HepG2 (cell line): ENCODE measurements around the gene ROM1. TPM values are rescaled to one million over a fixed set of nuclear protein-coding genes. Genes with fewer than 3 reads are reported as not detected.

ENCODE experiments used
- EZH2 ChIP-seq: conservative IDR thresholded peaks from 2 replicates; pipeline ENCODE4 v1.6.1; 2012; ENCODE audit warnings: mild to moderate bottlenecking, low read depth, low read length, moderate library complexity
- HNRNPL ChIP-seq: fragments of 200-400 bp; formaldehyde crosslinking; IDR thresholded peaks from 2 replicates; pipeline ENCODE4 v1.6.1; 2017; ENCODE audit warnings: mild to moderate bottlenecking, low read depth, low read length
- MBD4 ChIP-seq: IDR thresholded peaks from 2 replicates; pipeline ENCODE4 v1.6.1; 2012; ENCODE audit warnings: low read length, inconsistent platforms, borderline replicate concordance
- MED8 ChIP-seq: sonication (generic); formaldehyde crosslinking; IDR thresholded peaks from 2 replicates; pipeline ENCODE4 v1.8.1; 2023; ENCODE audit warnings: mild to moderate bottlenecking, missing genetic modification reagents; ENCODE audit not compliant: insufficient replicate concordance
- MTA1 ChIP-seq: sonication (generic); formaldehyde crosslinking; IDR thresholded peaks from 2 replicates; pipeline ENCODE4 v1.4.0; 2020; ENCODE audit warnings: missing genetic modification reagents, mild to moderate bottlenecking, borderline replicate concordance
- MXD4 ChIP-seq: IDR thresholded peaks from 2 replicates; pipeline ENCODE4 v1.6.1; 2016; ENCODE audit warnings: mild to moderate bottlenecking, missing biosample characterization, missing genetic modification reagents
- PAX8 ChIP-seq: sonication (generic); formaldehyde crosslinking; IDR thresholded peaks from 2 replicates; pipeline ENCODE4 v1.8.0; 2022; ENCODE audit warnings: mild to moderate bottlenecking, missing genetic modification reagents, borderline replicate concordance
- RORA ChIP-seq: sonication (generic); formaldehyde crosslinking; IDR thresholded peaks from 2 replicates; pipeline ENCODE4 v1.5.0; 2020; ENCODE audit warnings: mild to moderate bottlenecking, missing genetic modification reagents, moderate library complexity
- SRSF4 ChIP-seq: fragments of 200-400 bp; formaldehyde crosslinking; IDR thresholded peaks from one replicate; pipeline ENCODE4 v1.6.1; 2018; ENCODE audit warnings: mild to moderate bottlenecking, low read depth, low read length, moderate library complexity; ENCODE audit not compliant: poor library complexity, severe bottlenecking
- SRSF9 ChIP-seq: fragments of 200-400 bp; formaldehyde crosslinking; IDR thresholded peaks from 2 replicates; pipeline ENCODE4 v1.6.1; 2018; ENCODE audit warnings: borderline replicate concordance, mild to moderate bottlenecking, low read depth, low read length; ENCODE audit not compliant: insufficient read depth, poor library complexity, severe bottlenecking
- U2AF1 ChIP-seq: fragments of 200-400 bp; formaldehyde crosslinking; optimal IDR thresholded peaks from 2 replicates; pipeline ENCODE3; 2017; ENCODE audit warnings: mild to moderate bottlenecking, low read depth, low read length
- ZC3H13 ChIP-seq: sonication (generic); formaldehyde crosslinking; IDR thresholded peaks from 2 replicates; pipeline ENCODE4 v1.8.1; 2023; ENCODE audit warnings: mild to moderate bottlenecking, missing genetic modification reagents, moderate library complexity
- ZFX ChIP-seq: sonication (generic); formaldehyde crosslinking; IDR thresholded peaks from 2 replicates; pipeline ENCODE4 v1.4.0; 2020; ENCODE audit warnings: mild to moderate bottlenecking, low read depth, missing genetic modification reagents, moderate library complexity
- ZFYVE20 ChIP-seq: sonication (generic); formaldehyde crosslinking; IDR thresholded peaks from 2 replicates; pipeline ENCODE4 v1.8.0; 2023; ENCODE audit warnings: low read depth, mild to moderate bottlenecking, moderate library complexity, missing genetic modification reagents, borderline replicate concordance
- ZNF235 ChIP-seq: sonication (generic); formaldehyde crosslinking; IDR thresholded peaks from 2 replicates; pipeline ENCODE4 v1.8.1; 2023; ENCODE audit warnings: mild to moderate bottlenecking, missing genetic modification reagents, borderline replicate concordance
- ZNF563 ChIP-seq: sonication (generic); formaldehyde crosslinking; IDR thresholded peaks from 2 replicates; pipeline ENCODE4 v1.8.0; 2022; ENCODE audit warnings: mild to moderate bottlenecking, moderate library complexity, missing genetic modification reagents
- ZNF777 ChIP-seq: sonication (generic); formaldehyde crosslinking; IDR thresholded peaks from 2 replicates; pipeline ENCODE4 v1.4.0; 2020; ENCODE audit warnings: missing genetic modification reagents
- ZUFSP ChIP-seq: sonication (generic); formaldehyde crosslinking; IDR thresholded peaks from 2 replicates; pipeline ENCODE4 v1.9.0; 2021; ENCODE audit warnings: missing genetic modification reagents, mild to moderate bottlenecking, borderline replicate concordance
- polyA plus RNA-seq, 8 experiments: library from polyadenylated mRNA; depleted of rRNA in 3 of 8; stranded (reverse) in 7 of 8; unstranded in 1 of 8; fragments of >200 nt; fragmentation: Illumina TruSeq in 4 of 8; extraction: Trizol in 4 of 8; gene quantifications; 2 replicates each; pipeline versions ENCODE4 v1.2.1 to v1.2.3, GENCODE V29; 2011 to 2016; ENCODE audit warnings: low read depth in 4 of 8, missing spikeins in 1 of 8, mixed read lengths in 1 of 8; ENCODE audit not compliant: insufficient read depth in 1 of 8
- total RNA-seq, 5 experiments: library from RNA; depleted of rRNA; stranded (reverse); fragments of >200 nt; fragmentation: Illumina TruSeq; extraction: Trizol; gene quantifications; 2 replicates each; pipeline ENCODE4 v1.2.3, GENCODE V29; 2016; ENCODE audit warnings: low read depth in 1 of 5
- TF ChIP-seq, protein P1 (sequence below): sonication (generic); formaldehyde crosslinking; IDR thresholded peaks from 2 replicates; pipeline ENCODE4 v1.4.0; 2020; ENCODE audit warnings: missing genetic modification reagents, mild to moderate bottlenecking, borderline replicate concordance
- TF ChIP-seq, protein P2 (sequence below): sonication (generic); formaldehyde crosslinking; IDR thresholded peaks from 2 replicates; pipeline ENCODE4 v1.9.0; 2022; ENCODE audit warnings: low read depth, missing genetic modification reagents
- TF ChIP-seq, protein P3 (sequence below): sonication (generic); formaldehyde crosslinking; conservative IDR thresholded peaks from 2 replicates; pipeline ENCODE4 v1.8.0; 2022; ENCODE audit warnings: low read depth, missing genetic modification reagents

The ROM1 gene
- total and polyA plus RNA-seq, 2 of the 13 experiments (the other 11 are each of a cell fraction or from before 2014, with no cell fraction given), result 1.2 to 2.4 TPM

GRCh38 chr11:62575156-62575555 is 37.9 kb upstream of the ROM1 start (continued):
- peak; percentile 82 for TF ChIP-seq HNRNPL
- no peak for TF ChIP-seq PAX8 (CRISPR knock-in tag)
- no peak for TF ChIP-seq MBD4
- TF ChIP-seq EZH2, result no peak
- no peak for TF ChIP-seq MXD4 (CRISPR knock-in tag)
- TF ChIP-seq RORA (CRISPR knock-in tag), result no peak
- no peak for TF ChIP-seq ZFYVE20 (CRISPR knock-in tag)
- no peak for TF ChIP-seq U2AF1
- no peak for TF ChIP-seq SRSF4
- TF ChIP-seq SRSF9, result no peak
- 0 out of 2 replicates have a peak, but pooled peaks have one; percentile 15 for TF ChIP-seq MTA1 (CRISPR knock-in tag)
- peak; percentile 73; the same call in 1 of the 2 replicates for TF ChIP-seq ZC3H13 (CRISPR knock-in tag)
- TF ChIP-seq, protein P1, sequence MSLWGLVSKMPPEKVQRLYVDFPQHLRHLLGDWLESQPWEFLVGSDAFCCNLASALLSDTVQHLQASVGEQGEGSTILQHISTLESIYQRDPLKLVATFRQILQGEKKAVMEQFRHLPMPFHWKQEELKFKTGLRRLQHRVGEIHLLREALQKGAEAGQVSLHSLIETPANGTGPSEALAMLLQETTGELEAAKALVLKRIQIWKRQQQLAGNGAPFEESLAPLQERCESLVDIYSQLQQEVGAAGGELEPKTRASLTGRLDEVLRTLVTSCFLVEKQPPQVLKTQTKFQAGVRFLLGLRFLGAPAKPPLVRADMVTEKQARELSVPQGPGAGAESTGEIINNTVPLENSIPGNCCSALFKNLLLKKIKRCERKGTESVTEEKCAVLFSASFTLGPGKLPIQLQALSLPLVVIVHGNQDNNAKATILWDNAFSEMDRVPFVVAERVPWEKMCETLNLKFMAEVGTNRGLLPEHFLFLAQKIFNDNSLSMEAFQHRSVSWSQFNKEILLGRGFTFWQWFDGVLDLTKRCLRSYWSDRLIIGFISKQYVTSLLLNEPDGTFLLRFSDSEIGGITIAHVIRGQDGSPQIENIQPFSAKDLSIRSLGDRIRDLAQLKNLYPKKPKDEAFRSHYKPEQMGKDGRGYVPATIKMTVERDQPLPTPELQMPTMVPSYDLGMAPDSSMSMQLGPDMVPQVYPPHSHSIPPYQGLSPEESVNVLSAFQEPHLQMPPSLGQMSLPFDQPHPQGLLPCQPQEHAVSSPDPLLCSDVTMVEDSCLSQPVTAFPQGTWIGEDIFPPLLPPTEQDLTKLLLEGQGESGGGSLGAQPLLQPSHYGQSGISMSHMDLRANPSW (CRISPR knock-in tag), result no peak
- TF ChIP-seq, protein P2, sequence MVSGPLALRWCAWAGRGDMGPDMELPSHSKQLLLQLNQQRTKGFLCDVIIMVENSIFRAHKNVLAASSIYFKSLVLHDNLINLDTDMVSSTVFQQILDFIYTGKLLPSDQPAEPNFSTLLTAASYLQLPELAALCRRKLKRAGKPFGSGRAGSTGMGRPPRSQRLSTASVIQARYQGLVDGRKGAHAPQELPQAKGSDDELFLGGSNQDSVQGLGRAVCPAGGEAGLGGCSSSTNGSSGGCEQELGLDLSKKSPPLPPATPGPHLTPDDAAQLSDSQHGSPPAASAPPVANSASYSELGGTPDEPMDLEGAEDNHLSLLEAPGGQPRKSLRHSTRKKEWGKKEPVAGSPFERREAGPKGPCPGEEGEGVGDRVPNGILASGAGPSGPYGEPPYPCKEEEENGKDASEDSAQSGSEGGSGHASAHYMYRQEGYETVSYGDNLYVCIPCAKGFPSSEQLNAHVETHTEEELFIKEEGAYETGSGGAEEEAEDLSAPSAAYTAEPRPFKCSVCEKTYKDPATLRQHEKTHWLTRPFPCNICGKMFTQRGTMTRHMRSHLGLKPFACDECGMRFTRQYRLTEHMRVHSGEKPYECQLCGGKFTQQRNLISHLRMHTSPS (CRISPR knock-in tag), result no peak
- TF ChIP-seq ZFX (CRISPR knock-in tag), result no peak
- TF ChIP-seq ZNF777, result no peak
- TF ChIP-seq ZNF563 (CRISPR knock-in tag), result no peak
- TF ChIP-seq ZNF235 (CRISPR knock-in tag), result no peak
- TF ChIP-seq ZUFSP (CRISPR knock-in tag), result no peak
- TF ChIP-seq, protein P3, sequence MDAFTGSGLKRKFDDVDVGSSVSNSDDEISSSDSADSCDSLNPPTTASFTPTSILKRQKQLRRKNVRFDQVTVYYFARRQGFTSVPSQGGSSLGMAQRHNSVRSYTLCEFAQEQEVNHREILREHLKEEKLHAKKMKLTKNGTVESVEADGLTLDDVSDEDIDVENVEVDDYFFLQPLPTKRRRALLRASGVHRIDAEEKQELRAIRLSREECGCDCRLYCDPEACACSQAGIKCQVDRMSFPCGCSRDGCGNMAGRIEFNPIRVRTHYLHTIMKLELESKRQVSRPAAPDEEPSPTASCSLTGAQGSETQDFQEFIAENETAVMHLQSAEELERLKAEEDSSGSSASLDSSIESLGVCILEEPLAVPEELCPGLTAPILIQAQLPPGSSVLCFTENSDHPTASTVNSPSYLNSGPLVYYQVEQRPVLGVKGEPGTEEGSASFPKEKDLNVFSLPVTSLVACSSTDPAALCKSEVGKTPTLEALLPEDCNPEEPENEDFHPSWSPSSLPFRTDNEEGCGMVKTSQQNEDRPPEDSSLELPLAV (CRISPR knock-in tag), result no peak
- TF ChIP-seq MED8 (CRISPR knock-in tag), result no peak
